Suppressor macrophage treated with lipopolysaccharide for 4 hours (primary cell): Measurements from ENCODE around the gene PSMA8.
"Not testable (repeated sequence)": the region's sequence is repeated elsewhere in the genome, so short reads cannot be mapped to it uniquely, and the experiment has no call there.

Source experiments
- DNase-seq: peaks from one replicate; pipeline ENCODE4 v3.0.0-alpha.2; 2020

Gene PSMA8

GRCh38 chr18:26238718-26239117 is 105.0 kb downstream of the PSMA8 start:
- not testable (repeated sequence) for DNase-seq

- not testable (repeated sequence) for DNase-seq
These were observed 108.7 kb downstream of the PSMA8 start for GRCh38 chr18:26242392-26242791.
